HCT116 (cell line): ENCODE data around the gene CGB1. TPM values are rescaled to one million over a fixed set of nuclear protein-coding genes. Genes with fewer than 3 reads are reported as not detected.

ENCODE experiments used
- ATAC-seq: fragments of 200-7000 bp; cut with Tn5 transposase; 2 replicates; pipeline ENCODE4 v1.9.1; 2020; ENCODE audit warnings: mild to moderate bottlenecking, moderate library complexity
- BruUV-seq: library from RNA; stranded (reverse); fragments of 400-500 nt; replicated peaks from 2 replicates; lab custom pipeline; 2021; lab: Mats Ljungman, UMichigan
- CTCF ChIA-PET: fragments of 300-600 bp; sonication (Branson Sonifier 250); formaldehyde crosslinking; loops from one replicate; lab custom pipeline; 2021; ENCODE audit warnings: antibody characterized with exemption; lab: Charles Lee
- POLR2A ChIA-PET: fragments of 300-600, 350-600 bp; sonication (Branson Sonifier 250); formaldehyde crosslinking; loops from one replicate; lab custom pipeline; 2021; ENCODE audit warnings: antibody characterized with exemption; lab: Charles Lee
- RAD21 ChIA-PET, 2 experiments: fragments of 300-600 bp; sonication (Branson Sonifier 250); formaldehyde crosslinking; loops; one replicate each; lab custom pipeline; 2023; ENCODE audit warnings: low total read pairs in 2 of 2; ENCODE audit not compliant: uncharacterized antibody in 2 of 2, unreplicated experiment in 2 of 2, low non-redundant PET in 1 of 2; lab: Charles Lee
- DNase-seq: peaks from one replicate; pipeline ENCODE4 v3.0.0-alpha.2; 2010; ENCODE audit warnings: low read depth, low spot score
- H2AFZ ChIP-seq: fragments of 200-600 bp; shearing (Covaris generic), sonication (generic); 2 replicates; pipeline ENCODE4 v1.6.1; 2017; ENCODE audit warnings: low read depth, mixed run types, mixed read lengths, antibody characterized with exemption, low read length; ENCODE audit not compliant: poor library complexity, severe bottlenecking
- H3K27ac ChIP-seq: 2 replicates; pipeline ENCODE4 v1.5.1; 2012; ENCODE audit warnings: low read depth, low read length
- H3K27me3 ChIP-seq: fragments of 200-600 bp; sonication (generic); 2 replicates; pipeline ENCODE4 v1.6.1; 2016; ENCODE audit warnings: mixed run types, low read length, mixed read lengths; ENCODE audit not compliant: insufficient read depth
- H3K36me3 ChIP-seq, 2 experiments: fragments of 200-500 bp in 1 of 2; fragments of 200-600 bp in 1 of 2; sonication (Bioruptor generic) in 1 of 2; sonication (generic) in 1 of 2; 2 replicates each; pipeline versions ENCODE4 v1.5.1 to v1.6.1; 2014 to 2016; ENCODE audit warnings: low read length in 2 of 2, inconsistent platforms in 1 of 2, mixed read lengths in 1 of 2, mixed run types in 1 of 2; ENCODE audit not compliant: insufficient read depth in 2 of 2, control insufficient read depth in 1 of 2
- H3K4me1 ChIP-seq, 2 experiments: fragments of 200-600 bp in 1 of 2; sonication (generic) in 1 of 2; 2 replicates each; pipeline versions ENCODE4 v1.5.1 to v1.6.1; 2012 to 2017; ENCODE audit warnings: low read length in 2 of 2, inconsistent platforms in 1 of 2, mild to moderate bottlenecking in 1 of 2, mixed read lengths in 1 of 2, mixed run types in 1 of 2, moderate library complexity in 1 of 2; ENCODE audit not compliant: insufficient read depth in 2 of 2, control insufficient read depth in 1 of 2
- H3K4me2 ChIP-seq: fragments of 200-600 bp; sonication (generic); 2 replicates; pipeline ENCODE4 v1.6.1; 2017; ENCODE audit warnings: mixed run types, low read length, mixed read lengths
- H3K4me3 ChIP-seq, 2 experiments: fragments of 200-600 bp in 1 of 2; sonication (generic) in 1 of 2; replicated peaks in 1 of 2; 2 replicates each; pipeline ENCODE4 v1.5.1; 2011 to 2016; ENCODE audit warnings: low read length in 2 of 2, control low read depth in 1 of 2, low read depth in 1 of 2, mild to moderate bottlenecking in 1 of 2, mixed read lengths in 1 of 2, mixed run types in 1 of 2
- H3K79me2 ChIP-seq: fragments of 200-600 bp; sonication (generic); 2 replicates; pipeline ENCODE4 v1.6.1; 2017; ENCODE audit warnings: mild to moderate bottlenecking, mixed run types, low read length, moderate library complexity, mixed read lengths; ENCODE audit not compliant: insufficient read depth
- H3K9ac ChIP-seq: fragments of 200-600 bp; sonication (generic); 2 replicates; pipeline ENCODE4 v1.6.1; 2016; ENCODE audit warnings: low read length, mixed read lengths
- H3K9me2 ChIP-seq: fragments of 200-600 bp; sonication (generic), shearing (Covaris generic); 2 replicates; pipeline ENCODE4 v1.6.1; 2017; ENCODE audit warnings: mixed run types, mild to moderate bottlenecking, moderate library complexity; ENCODE audit not compliant: insufficient read depth
- H3K9me3 ChIP-seq, 2 experiments: fragments of 200-500 bp in 1 of 2; fragments of 200-600 bp in 1 of 2; sonication (Bioruptor generic) in 1 of 2; sonication (generic) in 1 of 2; 2 replicates each; pipeline ENCODE4 v1.6.1; 2014 to 2017; ENCODE audit warnings: low read length in 2 of 2, mixed read lengths in 2 of 2, inconsistent platforms in 1 of 2, low read depth in 1 of 2, mild to moderate bottlenecking in 1 of 2, mixed run types in 1 of 2, moderate library complexity in 1 of 2; ENCODE audit not compliant: control insufficient read depth in 1 of 2, insufficient read depth in 1 of 2
- H4K20me1 ChIP-seq: fragments of 200-600 bp; sonication (generic), shearing (Covaris generic); 2 replicates; pipeline ENCODE4 v1.6.1; 2017; ENCODE audit warnings: mixed run types, mild to moderate bottlenecking, moderate library complexity; ENCODE audit not compliant: insufficient read depth
- CBX3 ChIP-seq: IDR thresholded peaks from 2 replicates; pipeline ENCODE4 v1.6.1; 2012; ENCODE audit warnings: low read depth
- CEBPB ChIP-seq: IDR thresholded peaks from 2 replicates; pipeline ENCODE4 v1.6.1; 2012; ENCODE audit warnings: low read depth
- ELF1 ChIP-seq: IDR thresholded peaks from 2 replicates; pipeline ENCODE4 v1.6.1; 2012; ENCODE audit warnings: low read depth, borderline replicate concordance
- RAD21 ChIP-seq: IDR thresholded peaks from 2 replicates; pipeline ENCODE4 v1.6.1; 2012; ENCODE audit warnings: low read depth, mild to moderate bottlenecking
- SRF ChIP-seq: IDR thresholded peaks from 2 replicates; pipeline ENCODE4 v1.6.1; 2012; ENCODE audit warnings: low read depth
- TCF7L2 ChIP-seq: IDR thresholded peaks from 2 replicates; pipeline ENCODE4 v1.7.0; 2011; ENCODE audit warnings: borderline replicate concordance, inconsistent platforms; ENCODE audit not compliant: insufficient read depth, insufficient read length; ENCODE audit errors: extremely low read depth
- ZNF274 ChIP-seq: fragments of 200-500 bp; sonication (Bioruptor generic); IDR thresholded peaks from 2 replicates; pipeline ENCODE4 v1.6.1; 2014; ENCODE audit warnings: mild to moderate bottlenecking, low read depth, low read length, inconsistent platforms
- intact Hi-C: fragments of 100-400 bp; cut with micrococcal nuclease; formaldehyde crosslinking; loops from 2 replicates; pipeline ENCODE4 v1.10.0; 2022
- total RNA-seq: library from RNA; stranded (reverse); gene quantifications from one replicate; pipeline ENCODE4 v1.2.1, GENCODE V29; 2021; ENCODE audit not compliant: unreplicated experiment
- TF ChIP-seq, protein P1 (sequence below): IDR thresholded peaks from 2 replicates; pipeline ENCODE4 v1.6.1; 2012
- TF ChIP-seq, protein P2 (sequence below): IDR thresholded peaks from 2 replicates; pipeline ENCODE4 v1.6.1; 2012

CGB1 gene
- total RNA-seq, 1 experiment from 2014 or later, result 0.76 TPM

DNA sequence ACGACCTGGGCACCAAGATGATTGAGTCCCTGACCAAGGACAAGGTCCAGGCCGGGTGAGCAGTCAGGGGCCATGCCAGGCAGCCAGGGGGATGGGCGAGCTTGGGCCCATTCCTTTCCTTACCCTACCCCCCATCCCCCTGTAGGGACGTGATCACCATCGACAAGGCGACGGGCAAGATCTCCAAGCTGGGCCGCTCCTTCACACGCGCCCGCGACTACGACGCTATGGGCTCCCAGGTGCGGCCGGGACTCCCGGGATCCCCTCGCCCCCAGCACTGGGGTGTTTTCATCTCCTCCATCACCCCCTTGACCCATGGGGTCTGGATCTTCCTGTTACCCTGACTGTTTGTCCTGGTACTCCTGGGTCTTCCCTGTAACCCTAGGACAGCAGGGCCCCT lies 26.9 kb downstream of the CGB1 start (continued):
- TF ChIP-seq, protein P1, sequence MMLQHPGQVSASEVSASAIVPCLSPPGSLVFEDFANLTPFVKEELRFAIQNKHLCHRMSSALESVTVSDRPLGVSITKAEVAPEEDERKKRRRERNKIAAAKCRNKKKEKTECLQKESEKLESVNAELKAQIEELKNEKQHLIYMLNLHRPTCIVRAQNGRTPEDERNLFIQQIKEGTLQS, result no peak
- TF ChIP-seq ZNF274 (no peak), CEBPB (no peak), TCF7L2 (no peak)

DNA sequence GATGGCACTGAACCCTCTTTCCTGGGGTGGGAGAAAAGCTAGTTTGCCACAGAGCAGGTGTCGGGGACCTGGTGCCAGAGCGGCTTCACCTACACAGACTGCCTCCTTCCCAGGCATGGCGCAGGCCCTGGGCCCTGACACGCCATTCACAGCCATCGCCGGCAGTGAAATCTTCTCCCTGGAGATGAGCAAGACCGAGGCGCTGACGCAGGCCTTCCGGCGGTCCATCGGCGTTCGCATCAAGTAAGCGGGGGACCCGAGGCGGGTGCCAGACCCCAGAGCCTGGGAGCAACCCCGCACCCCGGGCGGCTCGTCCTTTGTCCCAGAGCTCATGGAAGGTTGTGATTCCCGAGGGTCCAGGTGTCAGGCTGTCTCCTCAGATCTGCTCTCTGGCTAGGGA lies 29.8 kb downstream of the CGB1 start:
- CTCF ChIA-PET, result no interaction called here
- H3K4me2 ChIP-seq, result no peak overlapping the region
- POLR2A ChIA-PET, result no interaction called here
- H3K9me3 ChIP-seq, result no peaks in the 10 kb centered on the region
- DNase-seq, result no peak
- BruUV-seq, result no TSS peak
- H3K27ac ChIP-seq, result no peak overlapping the region
- RAD21 ChIA-PET, result no interaction called here
- H3K27me3 ChIP-seq, result no peaks in the 10 kb centered on the region
- peaks cover 62 to 76% of the 10 kb centered on the region in 2 experiments; a peak in 3 of 4 replicates for H3K36me3 ChIP-seq
- H2AFZ ChIP-seq, result no peak overlapping the region
- TF ChIP-seq, protein P2, sequence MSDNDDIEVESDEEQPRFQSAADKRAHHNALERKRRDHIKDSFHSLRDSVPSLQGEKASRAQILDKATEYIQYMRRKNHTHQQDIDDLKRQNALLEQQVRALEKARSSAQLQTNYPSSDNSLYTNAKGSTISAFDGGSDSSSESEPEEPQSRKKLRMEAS, result no peak
- no peak for TF ChIP-seq CBX3
- TF ChIP-seq SRF, result no peak
- TF ChIP-seq RAD21, result no peak
- TF ChIP-seq ELF1, result no peak
- no peak for TF ChIP-seq TCF7L2
- TF ChIP-seq, all 23 proteins: peak for 0
- Histone ChIP-seq H3K9ac (no peak overlapping the region), H4K20me1 (no peaks in the 10 kb centered on the region), H3K79me2 (peaks cover 14% of the 10 kb centered on the region), H3K9me2 (no peaks in the 10 kb centered on the region), H3K4me3 (no peak overlapping the region), H3K4me1 (no peaks in the 10 kb centered on the region)
- intact Hi-C loops, result no loop called here
- ATAC-seq, result no peak
